H9 (cell line): ENCODE data around the gene ATOH7. TPM values are rescaled to one million over a fixed set of nuclear protein-coding genes. Genes with fewer than 3 reads are reported as not detected.
A peak's percentile ranks its signal among the peaks of the same experiment; 100 is the strongest.

ENCODE experiments used
- DNase-seq: peaks from one replicate; pipeline ENCODE4 v3.0.0-alpha.2; 2017
- H2AFZ ChIP-seq: one replicate; pipeline ENCODE4 v1.6.1; 2013; ENCODE audit warnings: mild to moderate bottlenecking, low read length, control low read depth, moderate library complexity
- H2AK5ac ChIP-seq: 2 replicates; pipeline ENCODE4 v1.6.1; 2013; ENCODE audit warnings: low read length, control low read depth, mixed read lengths; ENCODE audit not compliant: insufficient read length
- H2BK120ac ChIP-seq: one replicate; pipeline ENCODE4 v1.6.1; 2013; ENCODE audit warnings: low read depth, mild to moderate bottlenecking, low read length, control low read depth, inconsistent platforms; ENCODE audit not compliant: poor library complexity, severe bottlenecking
- H2BK12ac ChIP-seq: 2 replicates; pipeline ENCODE4 v1.6.1; 2013; ENCODE audit warnings: low read length, control low read depth, mixed read lengths, low read depth; ENCODE audit not compliant: insufficient read length
- H2BK15ac ChIP-seq: 2 replicates; pipeline ENCODE4 v1.6.1; 2013; ENCODE audit warnings: low read depth, low read length, control low read depth
- H2BK20ac ChIP-seq: one replicate; pipeline ENCODE4 v1.6.1; 2013; ENCODE audit warnings: low read depth, mild to moderate bottlenecking, low read length, control low read depth, inconsistent platforms; ENCODE audit not compliant: poor library complexity, severe bottlenecking
- H2BK5ac ChIP-seq: 2 replicates; pipeline ENCODE4 v1.6.1; 2013; ENCODE audit warnings: low read length, control low read depth, mixed read lengths; ENCODE audit not compliant: insufficient read length
- H3K14ac ChIP-seq: 2 replicates; pipeline ENCODE4 v1.6.1; 2013; ENCODE audit warnings: low read length, control low read depth; ENCODE audit not compliant: insufficient read depth
- H3K18ac ChIP-seq: 2 replicates; pipeline ENCODE4 v1.6.1; 2013; ENCODE audit warnings: low read depth, mild to moderate bottlenecking, mixed read lengths, low read length, control low read depth; ENCODE audit not compliant: insufficient read length
- H3K23ac ChIP-seq: 2 replicates; pipeline ENCODE4 v1.6.1; 2013; ENCODE audit warnings: low read length, control low read depth, mixed read lengths, low read depth; ENCODE audit not compliant: insufficient read length
- H3K23me2 ChIP-seq: 2 replicates; pipeline ENCODE4 v1.6.1; 2013; ENCODE audit warnings: low read depth, mild to moderate bottlenecking, mixed read lengths, low read length, control low read depth; ENCODE audit not compliant: insufficient read length, poor library complexity, severe bottlenecking
- H3K27ac ChIP-seq: 2 replicates; pipeline ENCODE4 v1.5.1; 2013; ENCODE audit warnings: low read length, control low read depth, mixed read lengths, low read depth; ENCODE audit not compliant: insufficient read length
- H3K27me3 ChIP-seq: 2 replicates; pipeline ENCODE4 v1.6.1; 2013; ENCODE audit warnings: low read length, control low read depth, inconsistent platforms; ENCODE audit not compliant: insufficient read depth
- H3K4ac ChIP-seq: 2 replicates; pipeline ENCODE4 v1.6.1; 2013; ENCODE audit warnings: low read depth, mild to moderate bottlenecking, control low read depth, inconsistent platforms, low read length, moderate library complexity
- H3K4me1 ChIP-seq: 2 replicates; pipeline ENCODE4 v1.6.1; 2013; ENCODE audit warnings: low read length, control low read depth, inconsistent platforms; ENCODE audit not compliant: insufficient read depth
- H3K4me2 ChIP-seq: 2 replicates; pipeline ENCODE4 v1.6.1; 2013; ENCODE audit warnings: low read length, control low read depth, mixed read lengths; ENCODE audit not compliant: insufficient read length, insufficient read depth
- H3K56ac ChIP-seq: 2 replicates; pipeline ENCODE4 v1.6.1; 2013; ENCODE audit warnings: low read depth, mild to moderate bottlenecking, mixed read lengths, low read length, control low read depth; ENCODE audit not compliant: insufficient read length
- H3K79me1 ChIP-seq: 2 replicates; pipeline ENCODE4 v1.6.1; 2013; ENCODE audit warnings: low read depth, mild to moderate bottlenecking, moderate library complexity, low read length, control low read depth, inconsistent platforms; ENCODE audit not compliant: insufficient read depth, poor library complexity, severe bottlenecking
- H3K79me2 ChIP-seq: 2 replicates; pipeline ENCODE4 v1.6.1; 2013; ENCODE audit warnings: low read length, control low read depth, inconsistent platforms; ENCODE audit not compliant: insufficient read depth
- H3K9ac ChIP-seq: 2 replicates; pipeline ENCODE4 v1.6.1; 2013; ENCODE audit warnings: low read length, control low read depth, mixed read lengths; ENCODE audit not compliant: insufficient read length; ENCODE audit errors: extremely low read depth
- H3K9me3 ChIP-seq: one replicate; pipeline ENCODE4 v1.6.1; 2013; ENCODE audit warnings: low read depth, low read length, inconsistent platforms; ENCODE audit not compliant: control insufficient read depth
- H3T11ph ChIP-seq: one replicate; pipeline ENCODE4 v1.6.1; 2013; ENCODE audit warnings: mild to moderate bottlenecking, low read length, control low read depth, inconsistent platforms
- H4K20me1 ChIP-seq: one replicate; pipeline ENCODE4 v1.6.1; 2013; ENCODE audit not compliant: control insufficient read depth, insufficient read length, insufficient read depth
- H4K5ac ChIP-seq: 2 replicates; pipeline ENCODE4 v1.6.1; 2013; ENCODE audit warnings: low read depth, mild to moderate bottlenecking, mixed read lengths, low read length, control low read depth; ENCODE audit not compliant: insufficient read length
- H4K8ac ChIP-seq: replicated peaks from 2 replicates; pipeline ENCODE4 v1.6.1; 2013; ENCODE audit warnings: low read length, control low read depth, mixed read lengths, low read depth; ENCODE audit not compliant: insufficient read length
- H4K91ac ChIP-seq: 2 replicates; pipeline ENCODE4 v1.6.1; 2013; ENCODE audit warnings: low read depth, mild to moderate bottlenecking, moderate library complexity, mixed read lengths, low read length, control low read depth; ENCODE audit not compliant: insufficient read length
- H3K27ac Mint-ChIP-seq, 3 experiments: 2 replicates in 2 of 3; 3 replicates in 1 of 3; pipeline ENCODE4 v1.8.0; 2020 to 2021; ENCODE audit warnings: mixed read lengths in 3 of 3, mild to moderate bottlenecking in 1 of 3, moderate library complexity in 1 of 3
- H3K27me3 Mint-ChIP-seq: 2 replicates; pipeline ENCODE4 v1.8.0; 2021; ENCODE audit warnings: low read depth, mild to moderate bottlenecking, moderate library complexity, mixed read lengths
- H3K36me3 Mint-ChIP-seq, 3 experiments: 2 replicates in 2 of 3; 3 replicates in 1 of 3; pipeline ENCODE4 v1.8.0; 2020 to 2021; ENCODE audit warnings: low read depth in 3 of 3, mixed read lengths in 3 of 3; ENCODE audit not compliant: insufficient read depth in 1 of 3
- H3K4me1 Mint-ChIP-seq, 2 experiments: 2 replicates each; pipeline ENCODE4 v1.8.0; 2020; ENCODE audit warnings: mixed read lengths in 2 of 2
- H3K4me3 Mint-ChIP-seq, 2 experiments: 2 replicates in 1 of 2; 3 replicates in 1 of 2; pipeline ENCODE4 v1.8.0; 2020 to 2021; ENCODE audit warnings: mild to moderate bottlenecking in 2 of 2, mixed read lengths in 2 of 2, moderate library complexity in 1 of 2
- H3K9me3 Mint-ChIP-seq, 2 experiments: 2 replicates in 1 of 2; 3 replicates in 1 of 2; pipeline ENCODE4 v1.8.0; 2020; ENCODE audit warnings: mild to moderate bottlenecking in 2 of 2, mixed read lengths in 2 of 2, moderate library complexity in 1 of 2
- WGBS: extraction: QIAGEN DNeasy Blood & Tissue Kit; methylation state at CpG from one replicate; pipeline ENCODE4 v1.1.7; 2013; ENCODE audit warnings: missing lambda C conversion rate, low lambda C conversion rate, mixed read lengths; ENCODE audit not compliant: insufficient read length; ENCODE audit errors: extremely low coverage; 5-methylcytosine and 5-hydroxymethylcytosine counted together
- total RNA-seq: library from RNA; stranded (reverse); gene quantifications from 2 replicates; pipeline ENCODE4 v1.2.1, GENCODE V29; 2021
- TF ChIP-seq, protein P1 (sequence below): fragments of 200-600 bp; sonication (generic); conservative IDR thresholded peaks from 3 replicates; pipeline ENCODE4 v1.8.0; 2021; ENCODE audit warnings: antibody characterized with exemption, mild to moderate bottlenecking

The ATOH7 gene
- total RNA-seq, 1 experiment from 2014 or later = 0.20 TPM

DNA sequence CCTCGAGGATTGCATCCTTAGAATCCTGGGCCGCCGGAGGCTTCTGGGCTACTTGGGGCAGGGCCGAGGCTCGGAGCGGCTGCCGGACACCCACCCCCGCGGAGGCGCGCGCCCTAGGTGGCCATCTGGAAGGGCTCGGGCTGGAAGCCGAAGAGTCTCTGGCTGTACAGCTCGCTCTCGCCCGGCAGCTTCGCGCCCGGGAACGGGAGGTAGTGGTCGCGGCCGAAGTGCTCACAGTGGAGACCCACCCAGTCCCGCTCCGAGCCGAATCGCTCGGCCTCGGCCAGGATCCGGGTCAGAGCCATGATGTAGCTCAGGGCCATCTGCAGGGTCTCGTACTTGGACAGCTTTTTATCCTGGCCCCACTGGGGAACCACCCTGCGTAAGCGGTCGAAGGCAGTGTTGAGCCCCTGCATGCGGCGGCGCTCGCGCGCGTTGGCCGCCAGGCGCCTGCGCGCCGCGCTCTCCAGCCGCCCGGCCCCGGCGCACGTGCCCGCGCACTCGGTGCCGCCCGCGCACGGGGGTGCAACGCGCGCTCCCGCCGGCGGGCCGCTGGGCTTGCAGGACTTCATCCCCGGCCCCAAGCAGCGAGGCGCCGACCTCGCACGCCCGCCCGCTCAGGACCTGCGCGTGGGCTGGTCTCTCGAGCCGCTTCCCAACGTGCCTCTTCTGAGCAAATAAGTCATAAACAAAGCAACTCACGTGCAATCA lies 652 bp downstream of the ATOH7 start:
- peak overlapping the region; percentile 58 for H3K9ac ChIP-seq
- H3K27ac ChIP-seq = no peak overlapping the region
- peak overlapping the region; percentile 72 for H3K4me2 ChIP-seq
- H3K79me1 ChIP-seq = no peaks in the 10 kb centered on the region
- no peak overlapping the region for H4K8ac ChIP-seq
- H3K23ac ChIP-seq = no peak overlapping the region
- peak; percentile 82 for DNase-seq
- H2BK15ac ChIP-seq = no peak overlapping the region
- H3K18ac ChIP-seq = peak overlapping the region; percentile 61
- H2AK5ac ChIP-seq = no peak overlapping the region
- no peak overlapping the region for H4K5ac ChIP-seq
- no peak overlapping the region for H4K91ac ChIP-seq
- no peak overlapping the region for H3K56ac ChIP-seq
- no peaks in the 10 kb centered on the region for H3K9me3 ChIP-seq
- H2BK5ac ChIP-seq = no peak overlapping the region
- H3K4me1 Mint-ChIP-seq = peaks cover 10 to 11% of the 10 kb centered on the region in 2 experiments
- no peaks in the 10 kb centered on the region for H3K9me3 Mint-ChIP-seq
- no peaks in the 10 kb centered on the region for H3K79me2 ChIP-seq
- H3K4me3 Mint-ChIP-seq = peak overlapping the region; percentile 78 to 82
- H2AFZ ChIP-seq = no peak overlapping the region
- no peaks in the 10 kb centered on the region for H3K36me3 Mint-ChIP-seq
- H3T11ph ChIP-seq = no peak overlapping the region
- peaks cover 49% of the 10 kb centered on the region for H3K27me3 Mint-ChIP-seq
- H4K20me1 ChIP-seq = no peaks in the 10 kb centered on the region
- TF ChIP-seq, protein P1, sequence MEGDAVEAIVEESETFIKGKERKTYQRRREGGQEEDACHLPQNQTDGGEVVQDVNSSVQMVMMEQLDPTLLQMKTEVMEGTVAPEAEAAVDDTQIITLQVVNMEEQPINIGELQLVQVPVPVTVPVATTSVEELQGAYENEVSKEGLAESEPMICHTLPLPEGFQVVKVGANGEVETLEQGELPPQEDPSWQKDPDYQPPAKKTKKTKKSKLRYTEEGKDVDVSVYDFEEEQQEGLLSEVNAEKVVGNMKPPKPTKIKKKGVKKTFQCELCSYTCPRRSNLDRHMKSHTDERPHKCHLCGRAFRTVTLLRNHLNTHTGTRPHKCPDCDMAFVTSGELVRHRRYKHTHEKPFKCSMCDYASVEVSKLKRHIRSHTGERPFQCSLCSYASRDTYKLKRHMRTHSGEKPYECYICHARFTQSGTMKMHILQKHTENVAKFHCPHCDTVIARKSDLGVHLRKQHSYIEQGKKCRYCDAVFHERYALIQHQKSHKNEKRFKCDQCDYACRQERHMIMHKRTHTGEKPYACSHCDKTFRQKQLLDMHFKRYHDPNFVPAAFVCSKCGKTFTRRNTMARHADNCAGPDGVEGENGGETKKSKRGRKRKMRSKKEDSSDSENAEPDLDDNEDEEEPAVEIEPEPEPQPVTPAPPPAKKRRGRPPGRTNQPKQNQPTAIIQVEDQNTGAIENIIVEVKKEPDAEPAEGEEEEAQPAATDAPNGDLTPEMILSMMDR = peak; percentile 22; the same call in 1 of the 3 replicates
- H3K14ac ChIP-seq = peak overlapping the region; percentile 86
- H2BK12ac ChIP-seq = no peak overlapping the region
- no CpG with 5 or more reads among the region's 81 CpGs for WGBS
- H3K23me2 ChIP-seq = peaks cover 8% of the 10 kb centered on the region
- H2BK20ac ChIP-seq = no peak overlapping the region
- H3K4me1 ChIP-seq = no peaks in the 10 kb centered on the region; the same call in 1 of the 2 replicates
- no peak overlapping the region for H3K4ac ChIP-seq
- no peaks in the 10 kb centered on the region; the same call in 1 of the 2 replicates for H3K27me3 ChIP-seq
- peak overlapping the region in 2 of 3 experiments; percentile 52 to 92; a peak in 1 of 7 replicates for H3K27ac Mint-ChIP-seq
- H2BK120ac ChIP-seq = no peak overlapping the region
